ENCODE results near the gene ZNF556. TPM values are rescaled to one million over a fixed set of nuclear protein-coding genes. Genes with fewer than 3 reads are reported as not detected.

The ZNF556 gene
- total and polyA plus RNA-seq, 2 experiments from 2014 or later: 0.03 TPM; not detected in 1

DNA sequence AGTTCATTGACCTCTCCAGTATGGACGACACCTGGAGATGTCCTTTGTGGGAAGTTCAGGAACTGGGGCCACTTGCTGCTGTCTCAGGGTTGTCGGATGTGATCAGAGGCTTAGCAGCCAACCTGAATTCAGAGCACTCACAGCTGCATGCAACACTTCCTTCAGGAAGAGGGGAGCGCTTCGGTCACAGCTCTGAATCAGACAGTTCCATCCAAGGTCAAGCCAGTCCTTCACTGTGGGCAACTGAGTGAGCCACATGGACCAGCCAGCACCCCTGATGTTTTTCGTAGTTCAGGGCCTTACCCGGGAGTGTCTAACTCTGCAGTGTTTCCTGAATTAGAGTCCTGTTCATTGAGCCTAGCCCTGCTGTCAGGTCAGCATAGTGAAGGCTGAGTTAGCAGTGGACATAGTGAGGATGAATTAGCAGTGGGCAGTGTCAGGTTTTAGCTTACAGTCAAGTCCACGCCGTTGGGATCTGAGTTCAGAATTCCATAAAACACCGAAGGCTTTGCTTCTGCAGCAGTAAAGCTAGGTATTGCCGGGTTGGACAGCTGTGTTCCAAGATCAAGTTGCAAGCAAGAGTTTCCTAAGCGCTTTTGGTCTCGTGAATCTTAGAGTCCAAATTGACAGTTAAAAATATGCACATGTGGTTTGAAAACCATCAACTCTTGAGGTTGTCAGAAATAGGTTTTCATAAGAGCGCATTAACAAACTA, 20.8 kb upstream of the ZNF556 start:
- 97% methylated on average over 13 of the region's 13 CpGs for WGBS (ENCODE audit: low lambda C conversion rate, missing lambda C conversion rate)
- no peaks in the 10 kb centered on the region for H3K27me3 ChIP-seq
- H3K9me3 ChIP-seq (ENCODE audit: low read depth): peaks cover 9% of the 10 kb centered on the region
- no peak for DNase-seq (ENCODE audit: low spot score)
- H3K4me2 ChIP-seq: no peak overlapping the region
- no peak overlapping the region for H2AFZ ChIP-seq
- peaks cover under 1% of the 10 kb centered on the region for H3K36me3 ChIP-seq (replicated peaks; ENCODE audit: insufficient read depth, low read depth)
- H3K4me3 ChIP-seq: no peak overlapping the region
- TF ChIP-seq, protein P1, sequence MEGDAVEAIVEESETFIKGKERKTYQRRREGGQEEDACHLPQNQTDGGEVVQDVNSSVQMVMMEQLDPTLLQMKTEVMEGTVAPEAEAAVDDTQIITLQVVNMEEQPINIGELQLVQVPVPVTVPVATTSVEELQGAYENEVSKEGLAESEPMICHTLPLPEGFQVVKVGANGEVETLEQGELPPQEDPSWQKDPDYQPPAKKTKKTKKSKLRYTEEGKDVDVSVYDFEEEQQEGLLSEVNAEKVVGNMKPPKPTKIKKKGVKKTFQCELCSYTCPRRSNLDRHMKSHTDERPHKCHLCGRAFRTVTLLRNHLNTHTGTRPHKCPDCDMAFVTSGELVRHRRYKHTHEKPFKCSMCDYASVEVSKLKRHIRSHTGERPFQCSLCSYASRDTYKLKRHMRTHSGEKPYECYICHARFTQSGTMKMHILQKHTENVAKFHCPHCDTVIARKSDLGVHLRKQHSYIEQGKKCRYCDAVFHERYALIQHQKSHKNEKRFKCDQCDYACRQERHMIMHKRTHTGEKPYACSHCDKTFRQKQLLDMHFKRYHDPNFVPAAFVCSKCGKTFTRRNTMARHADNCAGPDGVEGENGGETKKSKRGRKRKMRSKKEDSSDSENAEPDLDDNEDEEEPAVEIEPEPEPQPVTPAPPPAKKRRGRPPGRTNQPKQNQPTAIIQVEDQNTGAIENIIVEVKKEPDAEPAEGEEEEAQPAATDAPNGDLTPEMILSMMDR (IDR thresholded peaks at IDR 0.05; ENCODE audit: poor library complexity): no peak
- TF ChIP-seq EZH2phosphoT487 (IDR thresholded peaks at IDR 0.05; ENCODE audit: low read depth, severe bottlenecking, unreplicated experiment) (no peak), EZH2 (IDR thresholded peaks at IDR 0.05; ENCODE audit: borderline replicate concordance) (no peak)
- H3K79me2 ChIP-seq: peaks cover 67% of the 10 kb centered on the region
- H3K27ac ChIP-seq: no peak overlapping the region
- H4K20me1 ChIP-seq (ENCODE audit: insufficient read depth, poor library complexity, severe bottlenecking): no peaks in the 10 kb centered on the region
- peaks cover 6% of the 10 kb centered on the region for H3K4me1 ChIP-seq (ENCODE audit: insufficient read depth)
- H3K9me2 ChIP-seq (replicated peaks; ENCODE audit: insufficient read depth): no peaks in the 10 kb centered on the region

DNA sequence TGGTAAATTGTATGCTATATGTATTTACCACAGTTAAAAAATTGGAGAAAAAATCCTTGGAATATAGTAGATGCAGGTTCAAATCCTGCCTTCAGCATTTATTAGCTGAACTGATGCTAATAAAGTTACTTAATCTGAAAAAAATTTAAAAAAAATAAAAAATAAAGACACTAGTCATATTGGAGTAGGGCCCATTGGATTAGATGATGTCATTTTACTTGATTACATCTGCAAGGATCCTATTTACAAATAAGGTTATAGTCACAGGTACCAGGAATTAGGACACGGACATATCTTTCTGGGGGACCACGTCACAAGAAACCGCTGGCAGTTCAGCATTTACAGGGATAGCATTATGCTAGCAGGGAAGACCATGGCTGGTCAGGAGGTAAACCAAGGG, 19.6 kb upstream of the ZNF556 start:
- no peak overlapping the region for H2AFZ ChIP-seq
- peaks cover 58% of the 10 kb centered on the region for H3K79me2 ChIP-seq
- H3K27ac ChIP-seq: no peak overlapping the region
- no peak for DNase-seq (ENCODE audit: low spot score)
- no peaks in the 10 kb centered on the region for H3K9me2 ChIP-seq (replicated peaks; ENCODE audit: insufficient read depth)
- over 99% methylated on average over 3 of the region's 3 CpGs for WGBS (ENCODE audit: low lambda C conversion rate, missing lambda C conversion rate)
- TF ChIP-seq, protein P1 (IDR thresholded peaks at IDR 0.05; ENCODE audit: poor library complexity): no peak
- TF ChIP-seq EZH2 (IDR thresholded peaks at IDR 0.05; ENCODE audit: borderline replicate concordance): no peak
- TF ChIP-seq EZH2phosphoT487 (IDR thresholded peaks at IDR 0.05; ENCODE audit: low read depth, severe bottlenecking, unreplicated experiment): no peak
- H3K4me1 ChIP-seq (ENCODE audit: insufficient read depth): peaks cover 4% of the 10 kb centered on the region
- H4K20me1 ChIP-seq (ENCODE audit: insufficient read depth, poor library complexity, severe bottlenecking): no peaks in the 10 kb centered on the region
- no peak overlapping the region for H3K4me3 ChIP-seq
- peaks cover 20% of the 10 kb centered on the region for H3K9me3 ChIP-seq (ENCODE audit: low read depth)
- no peaks in the 10 kb centered on the region for H3K27me3 ChIP-seq
- H3K4me2 ChIP-seq: no peak overlapping the region
- peaks cover 9% of the 10 kb centered on the region for H3K36me3 ChIP-seq (replicated peaks; ENCODE audit: insufficient read depth, low read depth)

GRCh38 chr19:2848616-2849015, 18.5 kb upstream of the ZNF556 start:
- peaks cover 47% of the 10 kb centered on the region for H3K79me2 ChIP-seq
- peaks cover 17% of the 10 kb centered on the region for H3K36me3 ChIP-seq (replicated peaks; ENCODE audit: insufficient read depth, low read depth)
- H3K27ac ChIP-seq: no peak overlapping the region
- no peak overlapping the region for H2AFZ ChIP-seq
- no peak overlapping the region for H3K4me2 ChIP-seq
- H3K9me3 ChIP-seq (ENCODE audit: low read depth): peaks cover 31% of the 10 kb centered on the region
- H3K4me1 ChIP-seq (ENCODE audit: insufficient read depth): no peaks in the 10 kb centered on the region
- TF ChIP-seq, protein P1 (IDR thresholded peaks at IDR 0.05; ENCODE audit: poor library complexity): no peak
- no peak for TF ChIP-seq EZH2 (IDR thresholded peaks at IDR 0.05; ENCODE audit: borderline replicate concordance)
- no peak for TF ChIP-seq EZH2phosphoT487 (IDR thresholded peaks at IDR 0.05; ENCODE audit: low read depth, severe bottlenecking, unreplicated experiment)
- H3K9me2 ChIP-seq (replicated peaks; ENCODE audit: insufficient read depth): no peaks in the 10 kb centered on the region
- H4K20me1 ChIP-seq (ENCODE audit: insufficient read depth, poor library complexity, severe bottlenecking): no peaks in the 10 kb centered on the region
- WGBS (ENCODE audit: low lambda C conversion rate, missing lambda C conversion rate): 94% methylated on average over 4 of the region's 4 CpGs
- no peak overlapping the region for H3K4me3 ChIP-seq
- no peak for DNase-seq (ENCODE audit: low spot score)
- no peaks in the 10 kb centered on the region for H3K27me3 ChIP-seq

Measured in hepatocyte (in vitro differentiated cells).